GM10248 (cell line): ENCODE measurements around the gene NINJ1.

Experiments used
- CTCF ChIA-PET: fragments of 300-600 bp; sonication (Branson Sonifier 250); formaldehyde crosslinking; extraction: SDS; loops from one replicate; lab custom pipeline; 2021; ENCODE audit warnings: antibody characterized with exemption; lab: Yijun Ruan, JAX
- POLR2A ChIA-PET: fragments of 350-650 bp; sonication (Branson Sonifier 250); formaldehyde crosslinking; extraction: SDS; loops from one replicate; lab custom pipeline; 2020; ENCODE audit warnings: antibody characterized with exemption; lab: Yijun Ruan, JAX
- DNase-seq: peaks from one replicate; pipeline ENCODE4 v3.0.0; 2012; ENCODE audit errors: extremely low spot score
- TF ChIP-seq, protein P1 (sequence below): IDR thresholded peaks from 2 replicates; pipeline ENCODE4 v1.5.1; 2012; ENCODE audit warnings: mild to moderate bottlenecking, low read depth; ENCODE audit errors: extremely low read depth, missing control alignments, control extremely low read depth

NINJ1 gene, protein sequence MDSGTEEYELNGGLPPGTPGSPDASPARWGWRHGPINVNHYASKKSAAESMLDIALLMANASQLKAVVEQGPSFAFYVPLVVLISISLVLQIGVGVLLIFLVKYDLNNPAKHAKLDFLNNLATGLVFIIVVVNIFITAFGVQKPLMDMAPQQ

DNA sequence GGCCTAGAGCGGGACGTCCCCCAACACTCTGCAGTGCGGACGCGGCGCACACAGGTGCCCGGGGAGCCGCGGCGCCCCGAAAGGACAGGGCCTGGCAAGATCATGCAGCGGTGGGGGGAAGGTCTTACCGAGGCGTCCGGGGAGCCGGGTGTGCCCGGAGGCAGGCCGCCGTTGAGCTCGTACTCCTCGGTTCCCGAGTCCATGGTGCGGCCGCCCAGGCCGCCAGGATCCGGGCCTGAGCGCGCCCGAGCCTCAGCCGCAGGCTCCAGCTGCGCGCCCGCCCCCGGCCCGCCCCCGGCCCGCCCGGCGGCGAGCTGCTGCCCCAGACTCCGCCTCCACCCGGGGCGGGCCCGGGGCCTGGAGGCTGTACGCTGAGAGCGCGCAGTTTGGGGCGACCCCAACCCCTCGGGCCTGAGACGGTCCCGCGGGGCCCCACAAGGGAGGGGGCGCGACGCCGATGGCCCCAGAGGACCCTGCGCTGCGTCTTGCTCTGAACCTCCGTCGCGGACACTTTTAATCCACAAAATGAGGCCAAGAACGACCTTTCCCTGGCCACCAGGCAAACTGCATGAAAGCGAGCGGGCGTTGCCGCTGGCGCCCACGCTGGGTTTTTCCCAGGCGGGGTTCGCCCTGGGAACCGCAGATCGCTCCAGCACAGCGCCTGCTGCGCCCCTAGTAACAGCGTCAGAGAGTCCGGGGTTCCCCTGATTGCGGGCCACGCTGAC, at the start of gene NINJ1:
TSS of gene NINJ1 (minus strand) at position 237 of the 725 bp plus-strand sequence. CDS start at position 203, 34 bp downstream.
- POLR2A ChIA-PET, result interaction anchor here (0.5 to 1.2 kb wide), 5 partner anchors 14 to 464 kb away, joined by 3 to 4 read pairs (median 3); no protein-coding TSS in a partner anchor
- CTCF ChIA-PET, result interaction anchor here (0.9 to 3.6 kb wide), 3 partner anchors 26 to 131 kb away, joined by 3 to 22 read pairs (median 3); partner anchors contain the start of gene CARD19
- TF ChIP-seq, protein P1, sequence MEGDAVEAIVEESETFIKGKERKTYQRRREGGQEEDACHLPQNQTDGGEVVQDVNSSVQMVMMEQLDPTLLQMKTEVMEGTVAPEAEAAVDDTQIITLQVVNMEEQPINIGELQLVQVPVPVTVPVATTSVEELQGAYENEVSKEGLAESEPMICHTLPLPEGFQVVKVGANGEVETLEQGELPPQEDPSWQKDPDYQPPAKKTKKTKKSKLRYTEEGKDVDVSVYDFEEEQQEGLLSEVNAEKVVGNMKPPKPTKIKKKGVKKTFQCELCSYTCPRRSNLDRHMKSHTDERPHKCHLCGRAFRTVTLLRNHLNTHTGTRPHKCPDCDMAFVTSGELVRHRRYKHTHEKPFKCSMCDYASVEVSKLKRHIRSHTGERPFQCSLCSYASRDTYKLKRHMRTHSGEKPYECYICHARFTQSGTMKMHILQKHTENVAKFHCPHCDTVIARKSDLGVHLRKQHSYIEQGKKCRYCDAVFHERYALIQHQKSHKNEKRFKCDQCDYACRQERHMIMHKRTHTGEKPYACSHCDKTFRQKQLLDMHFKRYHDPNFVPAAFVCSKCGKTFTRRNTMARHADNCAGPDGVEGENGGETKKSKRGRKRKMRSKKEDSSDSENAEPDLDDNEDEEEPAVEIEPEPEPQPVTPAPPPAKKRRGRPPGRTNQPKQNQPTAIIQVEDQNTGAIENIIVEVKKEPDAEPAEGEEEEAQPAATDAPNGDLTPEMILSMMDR, result no peak
- DNase-seq, result peak; percentile 93

DNA sequence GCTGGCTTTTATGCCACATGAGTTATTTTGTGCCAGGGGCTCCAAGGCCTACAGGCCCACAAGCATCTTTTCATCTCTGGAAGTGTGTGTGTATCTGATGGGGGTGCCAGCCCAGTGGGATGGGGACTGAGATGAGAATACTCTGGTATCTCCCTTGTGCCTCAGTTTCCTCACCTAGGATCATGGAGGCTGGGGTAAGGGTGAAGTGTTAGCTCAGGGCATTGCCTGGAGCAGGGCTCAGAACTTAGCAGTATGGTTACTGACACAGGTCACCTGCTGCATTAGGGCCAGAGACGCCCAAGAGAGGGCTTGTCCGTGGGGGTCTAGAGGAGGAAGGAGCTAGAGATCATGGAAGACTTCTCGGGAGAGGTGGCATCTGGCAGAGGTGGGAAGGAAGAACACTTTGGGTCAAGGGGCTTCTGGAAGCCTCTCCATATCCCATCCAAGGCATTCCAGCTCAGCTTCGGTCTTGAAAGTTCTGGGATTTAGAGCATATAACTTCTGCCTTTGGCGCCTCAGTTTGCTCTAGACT, 49.1 kb upstream of the NINJ1 start:
- TF ChIP-seq, protein P1, result no peak
- ChIA-PET CTCF (no interaction called here), POLR2A (no interaction called here)
- no peak for DNase-seq

DNA sequence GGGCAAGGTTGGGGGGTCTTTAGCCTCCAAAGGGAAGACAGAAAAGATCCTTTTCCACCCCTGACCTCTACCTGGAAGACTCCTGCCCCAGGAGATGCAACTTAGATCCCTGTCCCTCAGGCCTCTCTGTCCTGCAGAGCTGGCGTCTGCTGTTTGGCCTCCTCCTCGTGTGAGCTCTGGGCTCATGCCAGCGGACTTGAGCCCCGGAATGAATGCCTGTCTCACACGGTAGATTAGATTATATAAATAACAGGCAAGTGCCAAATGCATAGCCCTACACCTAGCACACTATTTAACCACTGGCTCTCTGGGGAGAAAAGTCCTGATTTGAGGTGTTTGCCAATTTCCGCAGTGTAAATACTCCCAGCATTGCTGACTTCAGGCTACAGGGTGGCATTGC, 48.5 kb upstream of the NINJ1 start:
- TF ChIP-seq, protein P1, result no peak
- DNase-seq, result no peak
- CTCF ChIA-PET, result no interaction called here

GRCh38 chr9:93181672-93182435, 47.8 kb upstream of the NINJ1 start:
- CTCF ChIA-PET, result interaction anchor here (0.8 to 1.2 kb wide), 2 partner anchors 18 to 384 kb away, joined by 3 read pairs; no protein-coding TSS in a partner anchor
- DNase-seq, result no peak
- POLR2A ChIA-PET, result no interaction called here
- TF ChIP-seq, protein P1, result no peak

More for the DNA sequence above, 48.5 kb upstream of the NINJ1 start:
- POLR2A ChIA-PET, result no interaction called here

DNA sequence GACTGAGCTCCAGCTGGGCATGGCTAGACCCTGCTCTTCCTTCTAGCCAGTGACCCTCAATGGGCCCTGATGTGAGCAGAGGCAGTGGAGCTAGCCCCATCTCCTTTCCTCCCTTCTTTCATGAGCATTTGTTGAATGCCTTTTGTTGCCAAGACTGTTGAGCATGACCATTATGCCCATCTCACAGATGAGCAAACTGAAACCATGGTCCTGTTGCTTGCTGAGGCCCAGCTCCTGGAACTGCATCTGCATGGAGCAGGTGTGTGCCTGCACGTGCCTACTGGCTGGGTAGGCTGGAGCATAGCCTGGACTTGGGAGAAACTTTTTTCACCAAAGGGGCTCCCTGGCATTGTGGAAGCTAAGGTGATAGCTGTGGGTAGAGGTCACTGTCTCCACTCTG, 46.9 kb upstream of the NINJ1 start:
- POLR2A ChIA-PET, result no interaction called here
- TF ChIP-seq, protein P1, result no peak
- no peak for DNase-seq
- CTCF ChIA-PET, result interaction anchor here (1.2 kb wide), 1 partner anchor 17 kb away, joined by 3 read pairs; no protein-coding TSS in a partner anchor
